Hematopoietic multipotent progenitor cell treated with erythropoietin and hydrocortisone succinate and interleukin-3 and kit ligand, for 6 days (in vitro differentiated cells): ENCODE data around the gene BCL2L12.

Experiments used
- DNase-seq: peaks from one replicate; pipeline ENCODE4 v3.0.0-alpha.2; 2015

BCL2L12 gene

GRCh38 chr19:49642492-49643035 lies 23.2 kb upstream of the BCL2L12 start:
- peak; percentile 49 for DNase-seq

- DNase-seq, result peak; percentile 67
Observed at GRCh38 chr19:49643466-49643865, 22.3 kb upstream of the BCL2L12 start.

GRCh38 chr19:49645592-49645991 lies 20.1 kb upstream of the BCL2L12 start:
- DNase-seq, result no peak

- no peak for DNase-seq
Observed at GRCh38 chr19:49645995-49646394, 19.7 kb upstream of the BCL2L12 start.

GRCh38 chr19:49646586-49646985 lies 19.1 kb upstream of the BCL2L12 start:
- DNase-seq, result no peak

GRCh38 chr19:49651029-49651819 lies 14.5 kb upstream of the BCL2L12 start:
- DNase-seq, result no peak

- DNase-seq, result no peak
Observed at GRCh38 chr19:49651820-49652550, 13.7 kb upstream of the BCL2L12 start.

- no peak for DNase-seq
Observed at GRCh38 chr19:49652551-49653465, 12.9 kb upstream of the BCL2L12 start.

- no peak for DNase-seq
Observed at GRCh38 chr19:49653466-49653806, 12.3 kb upstream of the BCL2L12 start.

- DNase-seq, result no peak
Observed at GRCh38 chr19:49654581-49654980, 11.2 kb upstream of the BCL2L12 start.

- DNase-seq, result no peak
Observed at GRCh38 chr19:49655570-49656455, 9.9 kb upstream of the BCL2L12 start.

- DNase-seq, result no peak
Observed at GRCh38 chr19:49656456-49657109, 9.2 kb upstream of the BCL2L12 start.

- no peak for DNase-seq
Observed at GRCh38 chr19:49657493-49658138, 8.1 kb upstream of the BCL2L12 start.

- DNase-seq, result no peak
Observed at GRCh38 chr19:49658139-49658517, 7.6 kb upstream of the BCL2L12 start.

GRCh38 chr19:49658566-49659442 lies 6.9 kb upstream of the BCL2L12 start:
- DNase-seq, result no peak

GRCh38 chr19:49660338-49660961 lies 5.3 kb upstream of the BCL2L12 start:
- DNase-seq, result no peak

GRCh38 chr19:49662011-49662410 lies 3.7 kb upstream of the BCL2L12 start:
- no peak for DNase-seq

- no peak for DNase-seq
Observed at GRCh38 chr19:49663224-49663623, 2.5 kb upstream of the BCL2L12 start.
